ENCODE data around the gene FA2H.

DNA sequence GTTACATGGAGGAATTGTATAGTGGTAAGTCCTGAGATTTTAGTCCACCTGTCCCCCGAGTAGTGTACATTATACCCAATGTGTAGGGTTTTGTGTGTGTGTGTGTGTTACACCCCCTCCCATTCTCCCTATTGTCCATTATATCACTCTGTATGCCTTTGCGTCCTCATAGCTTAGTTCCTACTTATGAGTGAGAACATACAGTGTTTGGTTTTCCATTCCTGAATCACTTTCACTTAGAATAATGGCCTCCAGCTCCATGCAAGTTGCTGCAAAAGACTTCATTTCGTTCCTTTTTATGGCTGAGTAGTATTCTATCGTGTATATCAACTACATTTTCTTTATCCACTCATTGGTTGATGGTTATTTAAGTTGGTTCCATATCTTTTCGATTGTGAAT is 635 bp upstream of the FA2H start:
- TF ChIP-seq, protein P1, sequence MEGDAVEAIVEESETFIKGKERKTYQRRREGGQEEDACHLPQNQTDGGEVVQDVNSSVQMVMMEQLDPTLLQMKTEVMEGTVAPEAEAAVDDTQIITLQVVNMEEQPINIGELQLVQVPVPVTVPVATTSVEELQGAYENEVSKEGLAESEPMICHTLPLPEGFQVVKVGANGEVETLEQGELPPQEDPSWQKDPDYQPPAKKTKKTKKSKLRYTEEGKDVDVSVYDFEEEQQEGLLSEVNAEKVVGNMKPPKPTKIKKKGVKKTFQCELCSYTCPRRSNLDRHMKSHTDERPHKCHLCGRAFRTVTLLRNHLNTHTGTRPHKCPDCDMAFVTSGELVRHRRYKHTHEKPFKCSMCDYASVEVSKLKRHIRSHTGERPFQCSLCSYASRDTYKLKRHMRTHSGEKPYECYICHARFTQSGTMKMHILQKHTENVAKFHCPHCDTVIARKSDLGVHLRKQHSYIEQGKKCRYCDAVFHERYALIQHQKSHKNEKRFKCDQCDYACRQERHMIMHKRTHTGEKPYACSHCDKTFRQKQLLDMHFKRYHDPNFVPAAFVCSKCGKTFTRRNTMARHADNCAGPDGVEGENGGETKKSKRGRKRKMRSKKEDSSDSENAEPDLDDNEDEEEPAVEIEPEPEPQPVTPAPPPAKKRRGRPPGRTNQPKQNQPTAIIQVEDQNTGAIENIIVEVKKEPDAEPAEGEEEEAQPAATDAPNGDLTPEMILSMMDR (IDR thresholded peaks at IDR 0.05), result no peak
- TF ChIP-seq ZFX (IDR thresholded peaks at IDR 0.05; ENCODE audit: borderline replicate concordance), result no peak
